Esophagus (tissue), 2 donors: ENCODE results near the gene TPRG1. TPM values are rescaled to one million over a fixed set of nuclear protein-coding genes. Genes with fewer than 3 reads are reported as not detected.

Experiments
- H3K27ac ChIP-seq, 2 donors: one replicate each; pipeline ENCODE4 v1.5.1; 2013; ENCODE audit warnings: low read depth in 2 of 2, mild to moderate bottlenecking in 2 of 2, inconsistent platforms in 1 of 2, low read length in 1 of 2, moderate library complexity in 1 of 2
- H3K27me3 ChIP-seq, 2 donors: one replicate each; pipeline ENCODE4 v1.6.1; 2013; ENCODE audit warnings: low read length in 2 of 2, control low read depth in 1 of 2, mild to moderate bottlenecking in 1 of 2; ENCODE audit not compliant: insufficient read depth in 2 of 2, control insufficient read depth in 1 of 2
- H3K36me3 ChIP-seq, 2 donors: one replicate each; pipeline ENCODE4 v1.6.1; 2013; ENCODE audit warnings: low read length in 1 of 2; ENCODE audit not compliant: control insufficient read depth in 2 of 2, insufficient read depth in 2 of 2
- H3K4me1 ChIP-seq, 2 donors: one replicate each; pipeline ENCODE4 v1.6.1; 2013; ENCODE audit warnings: low read length in 1 of 2; ENCODE audit not compliant: control insufficient read depth in 2 of 2, insufficient read depth in 2 of 2
- H3K4me3 ChIP-seq, 2 donors: one replicate each; pipeline ENCODE4 v1.5.1; 2013; ENCODE audit warnings: low read length in 2 of 2, mild to moderate bottlenecking in 2 of 2, low read depth in 1 of 2, moderate library complexity in 1 of 2
- H3K9me3 ChIP-seq, 2 donors: one replicate each; pipeline ENCODE4 v1.6.1; 2013; ENCODE audit warnings: mild to moderate bottlenecking in 2 of 2, low read depth in 1 of 2, low read length in 1 of 2, moderate library complexity in 1 of 2; ENCODE audit not compliant: control insufficient read depth in 2 of 2, insufficient read depth in 1 of 2
- WGBS, 2 donors: extraction: QIAGEN DNeasy Blood & Tissue Kit; methylation state at CpG; one replicate each; pipeline ENCODE4 v1.1.7; 2013; 5-methylcytosine and 5-hydroxymethylcytosine counted together
- polyA plus RNA-seq, 2 donors: library from polyadenylated mRNA; stranded (reverse); fragments of 200-250 nt; gene quantifications; one replicate each; pipeline ENCODE4 v1.2.3, GENCODE V29; 2013
- donor health status: healthy with polysubstance abuse.
- donor health status: Bipolar disorder and iron deficiency.

The TPRG1 gene
- polyA plus RNA-seq, 2 donors = 50.3 to 61.0 TPM

DNA sequence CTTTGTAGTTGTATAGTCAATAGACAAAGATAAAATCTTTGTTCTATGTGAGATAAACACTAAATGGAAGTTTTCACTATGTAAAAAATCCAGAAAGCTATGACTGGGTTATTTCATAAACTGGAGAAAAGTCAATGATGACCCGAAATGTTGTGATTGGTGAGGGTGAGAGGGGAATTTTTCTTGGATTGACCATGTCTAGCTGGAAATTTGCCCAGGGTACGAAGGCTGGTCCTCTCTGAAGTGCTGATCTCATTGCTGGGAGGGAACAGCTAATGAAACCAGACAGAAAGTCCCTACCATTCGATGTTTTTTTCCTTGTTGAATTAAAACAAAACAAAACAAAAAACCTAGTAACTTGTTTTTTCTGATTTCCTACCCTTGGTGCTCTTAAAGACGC, 14.3 kb downstream of the TPRG1 start:
- Histone ChIP-seq H3K4me3 (no peak overlapping the region), H3K9me3 (no peaks in the 10 kb centered on the region), H3K36me3 (no peaks in the 10 kb centered on the region), H3K27ac (no peak overlapping the region), H3K4me1 (no peaks in the 10 kb centered on the region), H3K27me3 (no peaks in the 10 kb centered on the region)
- WGBS, 2 donors = 60% methylated on average over 4 of the region's 4 CpGs

- no peaks in the 10 kb centered on the region for H3K36me3 ChIP-seq
- H3K27ac ChIP-seq = no peak overlapping the region
- H3K9me3 ChIP-seq = no peaks in the 10 kb centered on the region
- H3K4me1 ChIP-seq = no peaks in the 10 kb centered on the region
- no peaks in the 10 kb centered on the region for H3K27me3 ChIP-seq
- no peak overlapping the region for H3K4me3 ChIP-seq
Measured at GRCh38 chr3:189188466-189188865, 16.7 kb downstream of the TPRG1 start.

DNA sequence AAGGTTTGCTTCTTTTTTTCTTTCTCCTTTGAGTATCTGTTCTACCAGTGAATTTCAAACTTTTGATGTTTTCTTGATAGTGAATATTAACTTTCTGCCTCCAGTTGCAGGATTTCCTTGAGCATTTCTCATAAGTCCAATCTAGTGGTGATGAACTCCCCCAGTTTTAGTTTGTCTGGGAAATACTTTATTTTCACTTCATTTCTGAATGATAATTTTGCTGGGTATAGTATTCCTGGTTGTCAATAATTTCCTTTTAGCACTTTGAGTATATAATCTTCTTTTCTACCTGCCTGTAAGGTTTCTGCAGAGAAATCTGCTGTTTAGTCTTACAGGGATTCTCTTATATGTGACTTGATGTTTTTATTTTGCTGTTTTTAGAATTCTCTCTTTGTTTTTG, 21.0 kb downstream of the TPRG1 start:
- Histone ChIP-seq H3K27me3 (no peaks in the 10 kb centered on the region), H3K36me3 (no peaks in the 10 kb centered on the region), H3K4me3 (no peak overlapping the region), H3K4me1 (peaks cover 0 to 9% of the 10 kb centered on the region in 2 donors), H3K27ac (no peak overlapping the region), H3K9me3 (peaks cover 0 to 17% of the 10 kb centered on the region in 2 donors)

GRCh38 chr3:189195302-189195701, 23.5 kb downstream of the TPRG1 start:
- Histone ChIP-seq H3K4me1 (peaks cover 2 to 9% of the 10 kb centered on the region in 2 donors), H3K9me3 (peaks cover 0 to 17% of the 10 kb centered on the region in 2 donors)
- 93 to 95% methylated on average over 5 of the region's 5 CpGs for WGBS, 2 donors

GRCh38 chr3:189202106-189202505, 30.3 kb downstream of the TPRG1 start:
- no peak overlapping the region for H3K4me3 ChIP-seq
- peaks cover 0 to 2% of the 10 kb centered on the region in 2 donors for H3K4me1 ChIP-seq
- no peaks in the 10 kb centered on the region for H3K27me3 ChIP-seq
- no peaks in the 10 kb centered on the region for H3K36me3 ChIP-seq
- no peaks in the 10 kb centered on the region for H3K9me3 ChIP-seq
- WGBS, 2 donors = 82 to 83% methylated on average over 6 of the region's 6 CpGs
- H3K27ac ChIP-seq = no peak overlapping the region

More at GRCh38 chr3:189195302-189195701, 23.5 kb downstream of the TPRG1 start:
- H3K4me3 ChIP-seq = no peak overlapping the region
- H3K36me3 ChIP-seq = no peaks in the 10 kb centered on the region
- no peak overlapping the region for H3K27ac ChIP-seq
- H3K27me3 ChIP-seq = no peaks in the 10 kb centered on the region

DNA sequence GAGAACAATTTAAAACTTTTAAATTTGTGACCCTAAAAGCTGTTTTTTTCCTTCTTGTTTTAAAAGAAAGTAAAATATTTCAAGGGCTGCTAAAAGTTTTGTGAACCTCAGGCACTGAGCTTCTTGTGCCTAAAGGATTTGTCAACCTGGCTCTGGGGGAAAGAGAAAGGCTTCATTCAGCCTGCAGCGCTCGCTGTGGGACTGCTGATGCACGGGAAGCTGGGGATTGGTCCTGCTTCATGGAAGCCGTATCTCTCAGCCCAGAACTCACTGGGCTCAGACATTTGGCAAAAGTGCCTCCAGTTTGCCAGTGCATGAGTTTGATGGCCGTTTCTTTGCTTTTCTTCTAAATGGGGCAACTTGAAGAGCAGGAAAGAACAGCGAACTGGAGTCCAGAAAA, 30.8 kb downstream of the TPRG1 start:
- Histone ChIP-seq H3K4me1 (peaks cover 0 to 2% of the 10 kb centered on the region in 2 donors), H3K27me3 (no peaks in the 10 kb centered on the region), H3K9me3 (no peaks in the 10 kb centered on the region), H3K27ac (no peak overlapping the region), H3K4me3 (no peak overlapping the region), H3K36me3 (no peaks in the 10 kb centered on the region)
- 58 to 72% methylated on average over 6 of the region's 6 CpGs for WGBS, 2 donors

GRCh38 chr3:189204167-189204866, 32.5 kb downstream of the TPRG1 start:
- Histone ChIP-seq H3K27me3 (no peaks in the 10 kb centered on the region), H3K4me3 (no peak overlapping the region), H3K9me3 (no peaks in the 10 kb centered on the region), H3K36me3 (no peaks in the 10 kb centered on the region), H3K27ac (no peak overlapping the region), H3K4me1 (peaks cover 0 to 2% of the 10 kb centered on the region in 2 donors)
- WGBS, 2 donors = 64 to 69% methylated on average over 7 of the region's 7 CpGs

- WGBS, 2 donors = 85 to 90% methylated on average over 2 of the region's 2 CpGs
- no peaks in the 10 kb centered on the region for H3K9me3 ChIP-seq
- no peaks in the 10 kb centered on the region for H3K27me3 ChIP-seq
- no peaks in the 10 kb centered on the region for H3K36me3 ChIP-seq
- H3K27ac ChIP-seq = no peak overlapping the region
- H3K4me3 ChIP-seq = no peak overlapping the region
- H3K4me1 ChIP-seq = peaks cover 0 to under 1% of the 10 kb centered on the region in 2 donors
Measured at GRCh38 chr3:189204937-189205336, 33.2 kb downstream of the TPRG1 start.

- Histone ChIP-seq H3K27ac (no peak overlapping the region), H3K36me3 (no peaks in the 10 kb centered on the region), H3K27me3 (no peaks in the 10 kb centered on the region), H3K4me3 (no peak overlapping the region), H3K9me3 (no peaks in the 10 kb centered on the region), H3K4me1 (no peaks in the 10 kb centered on the region)
- WGBS, 2 donors = 82 to 88% methylated on average over 4 of the region's 4 CpGs
Measured at GRCh38 chr3:189210251-189210770, 38.5 kb downstream of the TPRG1 start.

GRCh38 chr3:189212681-189213080, 40.9 kb downstream of the TPRG1 start:
- H3K9me3 ChIP-seq = no peaks in the 10 kb centered on the region
- WGBS, 2 donors = 74 to 79% methylated on average over 2 of the region's 2 CpGs
- no peaks in the 10 kb centered on the region for H3K36me3 ChIP-seq
- no peaks in the 10 kb centered on the region for H3K4me1 ChIP-seq
- H3K27ac ChIP-seq = no peak overlapping the region
- no peaks in the 10 kb centered on the region for H3K27me3 ChIP-seq
- no peak overlapping the region for H3K4me3 ChIP-seq
